ENCODE measurements around the gene RAD54L. TPM values are rescaled to one million over a fixed set of nuclear protein-coding genes. Genes with fewer than 3 reads are reported as not detected.
A peak's percentile ranks its signal among the peaks of the same experiment; 100 is the strongest.

RAD54L gene
- total RNA-seq, 1 experiment from 2014 or later = 54.7 TPM

- no peaks in the 10 kb centered on the region for H3K36me3 Mint-ChIP-seq
- no peaks in the 10 kb centered on the region for H3K4me1 Mint-ChIP-seq
- ATAC-seq (no peak), DNase-seq (ENCODE audit: low spot score) (no peak)
- ChIA-PET CTCF (no interaction called here), POLR2A (no interaction called here)
- no peak for TF ChIP-seq CREB1 (CRISPR knock-in tag; IDR thresholded peaks at IDR 0.05)
- TF ChIP-seq ZNF423 (CRISPR knock-in tag; IDR thresholded peaks at IDR 0.05) = no peak
- TF ChIP-seq ZNF121 (CRISPR knock-in tag; IDR thresholded peaks at IDR 0.05) = peak; percentile 57; the same call in 1 of the 2 replicates
- TF ChIP-seq ZNF671 (CRISPR knock-in tag; IDR thresholded peaks at IDR 0.05) = no peak
- no peaks in the 10 kb centered on the region for H3K27me3 Mint-ChIP-seq (ENCODE audit: low read depth)
- H3K27ac Mint-ChIP-seq = no peak overlapping the region
- H3K9me3 Mint-ChIP-seq = no peaks in the 10 kb centered on the region
- H3K4me3 Mint-ChIP-seq = no peak overlapping the region
Observed at GRCh38 chr1:46215504-46215903, 32.1 kb upstream of the RAD54L start.

GRCh38 chr1:46218443-46218842 is 29.1 kb upstream of the RAD54L start:
- DNase-seq (ENCODE audit: low spot score) (no peak), ATAC-seq (no peak)
- Mint-ChIP-seq H3K27me3 (ENCODE audit: low read depth) (no peaks in the 10 kb centered on the region), H3K36me3 (no peaks in the 10 kb centered on the region), H3K9me3 (no peaks in the 10 kb centered on the region), H3K4me1 (peaks cover 23% of the 10 kb centered on the region), H3K27ac (no peak overlapping the region), H3K4me3 (no peak overlapping the region)
- POLR2A ChIA-PET = no interaction called here
- CTCF ChIA-PET = interaction anchor here (6.6 kb wide), 1 partner anchor 20 kb away, joined by 55 read pairs; the partner anchor contains the start of gene POMGNT1
- no peak for TF ChIP-seq ARID4B (CRISPR knock-in tag; IDR thresholded peaks at IDR 0.05; ENCODE audit: borderline replicate concordance)
- no peak for TF ChIP-seq IRF1 (CRISPR knock-in tag; IDR thresholded peaks at IDR 0.05)
- no peak for TF ChIP-seq ZNF416 (CRISPR knock-in tag; IDR thresholded peaks at IDR 0.05)
- TF ChIP-seq ZNF219 (CRISPR knock-in tag; IDR thresholded peaks at IDR 0.05; ENCODE audit: borderline replicate concordance) = no peak
- no peak for TF ChIP-seq SMAD4 (CRISPR knock-in tag; IDR thresholded peaks at IDR 0.05)
- no peak for TF ChIP-seq RELA (CRISPR knock-in tag; IDR thresholded peaks at IDR 0.05; ENCODE audit: borderline replicate concordance)
- no peak for TF ChIP-seq ZNF425 (CRISPR knock-in tag; conservative IDR thresholded peaks at IDR 0.05)
- TF ChIP-seq ZNF281 (CRISPR knock-in tag; IDR thresholded peaks at IDR 0.05) = no peak
